A549 (cell line): ENCODE data around the gene CACNG6. TPM values are rescaled to one million over a fixed set of nuclear protein-coding genes. Genes with fewer than 3 reads are reported as not detected.

Experiments used
- BHLHE40 ChIP-seq: IDR thresholded peaks from 2 replicates; pipeline ENCODE4 v1.6.1; 2012; ENCODE audit warnings: low read depth, low read length, inconsistent platforms
- CHD2 ChIP-seq: fragments of 150-350 bp; IDR thresholded peaks from 2 replicates; pipeline ENCODE4 v1.6.1; 2014; ENCODE audit warnings: low read length; ENCODE audit not compliant: partially characterized antibody
- CHD4 ChIP-seq: fragments of 200-600 bp; sonication (generic); IDR thresholded peaks from 2 replicates; pipeline ENCODE4 v1.6.1; 2016; ENCODE audit warnings: antibody characterized with exemption, mild to moderate bottlenecking, borderline replicate concordance
- EHF ChIP-seq: fragments of 250-450 bp; sonication (Bioruptor Pico); IDR thresholded peaks from 2 replicates; pipeline ENCODE4 v1.5.0; 2020; ENCODE audit warnings: mild to moderate bottlenecking
- EP300 ChIP-seq, 2 experiments: fragments of >200 bp; sonication (Bioruptor Twin); formaldehyde crosslinking; IDR thresholded peaks; 2 replicates in 1 of 2; 3 replicates in 1 of 2; pipeline ENCODE4 v1.6.1; 2016 to 2017
- ESRRA ChIP-seq: fragments of 150-350 bp; IDR thresholded peaks from 2 replicates; pipeline ENCODE4 v1.6.1; 2014; ENCODE audit warnings: mild to moderate bottlenecking, low read length, borderline replicate concordance
- GATA3 ChIP-seq: IDR thresholded peaks from 2 replicates; pipeline ENCODE4 v1.6.1; 2012; ENCODE audit warnings: borderline replicate concordance
- HDAC2 ChIP-seq: fragments of 200-600 bp; sonication (generic); IDR thresholded peaks from 2 replicates; pipeline ENCODE4 v1.6.1; 2016
- HOXB5 ChIP-seq: fragments of 250-450 bp; sonication (Bioruptor Pico); IDR thresholded peaks from 2 replicates; pipeline ENCODE4 v1.5.0; 2020; ENCODE audit warnings: mild to moderate bottlenecking, moderate library complexity
- JUN ChIP-seq, 2 experiments: fragments of >200 bp; sonication (Bioruptor Twin); formaldehyde crosslinking; IDR thresholded peaks; 2 replicates in 1 of 2; 3 replicates in 1 of 2; pipeline ENCODE4 v1.6.1; 2016 to 2017
- JUNB ChIP-seq: fragments of >200 bp; sonication (Bioruptor Twin); formaldehyde crosslinking; IDR thresholded peaks from 2 replicates; pipeline ENCODE4 v1.6.1; 2016
- POLR2A ChIP-seq: IDR thresholded peaks from 2 replicates; pipeline ENCODE4 v1.6.1; 2012; ENCODE audit warnings: mild to moderate bottlenecking, low read length
- POLR2AphosphoS2 ChIP-seq: conservative IDR thresholded peaks from 2 replicates; pipeline ENCODE4 v1.6.1; 2012; ENCODE audit warnings: low read length, improper control_type of control experiment, inconsistent platforms
- RARB ChIP-seq: fragments of 250-450 bp; sonication (Bioruptor Pico); IDR thresholded peaks from 2 replicates; pipeline ENCODE4 v1.8.0; 2021; ENCODE audit warnings: mild to moderate bottlenecking, moderate library complexity
- RCOR1 ChIP-seq: fragments of 150-350 bp; IDR thresholded peaks from 2 replicates; pipeline ENCODE4 v1.6.1; 2014; ENCODE audit warnings: antibody characterized with exemption, low read length, low read depth
- SMC3 ChIP-seq: fragments of >200 bp; sonication (Bioruptor Twin); formaldehyde crosslinking; IDR thresholded peaks from 3 replicates; pipeline ENCODE4 v1.6.1; 2018; ENCODE audit warnings: inconsistent platforms
- TFCP2L1 ChIP-seq: fragments of 250-450 bp; sonication (Bioruptor Pico); IDR thresholded peaks from 2 replicates; pipeline ENCODE4 v1.5.0; 2021; ENCODE audit warnings: mild to moderate bottlenecking
- ZNF302 ChIP-seq: fragments of 250-450 bp; sonication (Bioruptor Pico); IDR thresholded peaks from 2 replicates; pipeline ENCODE4 v1.9.0; 2021; ENCODE audit warnings: inconsistent platforms, mild to moderate bottlenecking, moderate library complexity
- ZSCAN20 ChIP-seq: fragments of 250-450 bp; sonication (Bioruptor Pico); IDR thresholded peaks from 2 replicates; pipeline ENCODE4 v1.8.0; 2022; ENCODE audit warnings: mild to moderate bottlenecking, moderate library complexity
- polyA plus RNA-seq, 4 experiments: library from polyadenylated mRNA; depleted of rRNA in 3 of 4; stranded (reverse); fragments of >200 nt; fragmentation: RNase III in 1 of 4; extraction: RNeasy Plus Mini Kit Qiagen cat#74134 plus additional on column Dnase treatment in 1 of 4; gene quantifications; 2 replicates in 3 of 4; 3 replicates in 1 of 4; pipeline ENCODE4 v1.2.3, GENCODE V29; 2011 to 2017
- TF ChIP-seq, protein P1 (sequence below): fragments of 200-600 bp; sonication (generic); IDR thresholded peaks from 2 replicates; pipeline ENCODE4 v1.6.1; 2016; ENCODE audit warnings: antibody characterized with exemption, mild to moderate bottlenecking, moderate library complexity
- TF ChIP-seq, protein P2 (sequence below): fragments of >200 bp; sonication (Bioruptor Twin); formaldehyde crosslinking; IDR thresholded peaks from 2 replicates; pipeline ENCODE4 v1.6.1; 2016
- TF ChIP-seq, protein P3 (sequence below): fragments of 250-450 bp; sonication (Bioruptor Pico); IDR thresholded peaks from 2 replicates; pipeline ENCODE4 v1.5.0; 2020; ENCODE audit warnings: low read depth, mild to moderate bottlenecking, moderate library complexity
- TF ChIP-seq, protein P4 (sequence below): fragments of >200 bp; sonication (Bioruptor Twin); formaldehyde crosslinking; IDR thresholded peaks from 3 replicates; pipeline ENCODE4 v1.5.1; 2016
- TF ChIP-seq, protein P5 (sequence below): fragments of 450-650 bp; IDR thresholded peaks from 2 replicates; pipeline ENCODE4 v1.6.1; 2014; ENCODE audit warnings: antibody characterized with exemption

CACNG6 gene
- polyA plus RNA-seq, 2 of the 4 experiments (the other 2 are of a cell fraction) = 7.3 to 16.2 TPM

DNA sequence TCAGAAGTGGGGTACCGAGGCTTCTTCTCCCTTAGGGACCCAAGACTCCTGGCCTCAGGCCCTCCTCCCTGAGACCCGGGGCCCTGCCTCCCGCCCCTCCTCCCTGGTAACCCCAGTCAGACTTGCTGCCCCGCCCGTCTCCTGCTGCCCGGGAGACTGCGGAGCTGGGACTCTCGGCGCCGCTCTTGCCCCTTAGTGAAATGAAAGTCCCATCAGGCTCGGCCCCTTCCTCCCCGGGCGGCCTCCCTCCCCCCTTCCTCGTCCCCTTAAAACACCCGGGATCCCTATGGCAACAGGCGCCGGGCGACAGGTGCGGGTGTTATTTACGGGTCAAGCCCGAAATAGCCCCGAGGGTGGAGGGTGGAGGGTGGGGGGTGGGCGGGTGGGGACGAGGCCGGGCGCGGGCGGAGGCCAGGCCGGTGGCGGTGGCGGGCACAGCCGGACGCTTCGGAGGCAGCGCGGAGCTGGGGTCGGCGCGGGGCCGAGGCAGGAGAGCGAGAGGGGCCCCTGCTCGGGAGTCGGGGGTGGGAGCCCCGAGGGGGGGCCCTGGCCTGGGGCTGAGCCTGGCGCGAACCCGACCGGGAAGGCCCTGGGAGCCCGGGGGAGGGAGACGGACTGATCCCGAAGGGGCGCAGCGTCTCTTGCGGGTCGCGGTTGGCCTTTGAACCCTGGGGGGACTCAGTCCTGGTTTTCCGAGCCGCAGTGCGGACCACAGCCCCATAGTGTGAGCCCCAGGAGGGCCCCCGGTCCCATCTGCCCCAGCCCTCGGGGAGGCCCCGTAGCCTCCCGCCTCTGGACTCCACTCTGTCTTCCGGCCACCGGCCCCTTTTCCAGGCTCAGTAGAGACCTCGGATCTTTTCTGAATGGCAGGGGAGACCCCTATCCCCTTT lies at the start of gene CACNG6 (continued):
- TF ChIP-seq TFCP2L1 (CRISPR knock-in tag) (peak; percentile 83; the same call in 1 of the 2 replicates), SMC3 (no peak; the same call in 1 of the 3 replicates), RARB (CRISPR knock-in tag) (0 out of 2 replicates have a peak, but pooled peaks have one; percentile 49), ZNF302 (CRISPR knock-in tag) (no peak), HOXB5 (CRISPR knock-in tag) (peak; percentile 83), RCOR1 (no peak), BHLHE40 (no peak), EHF (CRISPR knock-in tag) (peak; percentile 32; the same call in 1 of the 2 replicates), GATA3 (no peak), CHD4 (no peak), ZSCAN20 (CRISPR knock-in tag) (no peak), CHD2 (peak; percentile 12), HDAC2 (no peak), POLR2A (peak; percentile 20; the same call in 1 of the 2 replicates), JUN (IDR thresholded peaks at IDR 0.05) (peak in 1 of 2 experiments; percentile 84; a peak in 3 of 5 replicates), POLR2AphosphoS2 (no peak), ESRRA (no peak), JUNB (no peak), EP300 (IDR thresholded peaks at IDR 0.05) (no peak)
- TF ChIP-seq, protein P1, sequence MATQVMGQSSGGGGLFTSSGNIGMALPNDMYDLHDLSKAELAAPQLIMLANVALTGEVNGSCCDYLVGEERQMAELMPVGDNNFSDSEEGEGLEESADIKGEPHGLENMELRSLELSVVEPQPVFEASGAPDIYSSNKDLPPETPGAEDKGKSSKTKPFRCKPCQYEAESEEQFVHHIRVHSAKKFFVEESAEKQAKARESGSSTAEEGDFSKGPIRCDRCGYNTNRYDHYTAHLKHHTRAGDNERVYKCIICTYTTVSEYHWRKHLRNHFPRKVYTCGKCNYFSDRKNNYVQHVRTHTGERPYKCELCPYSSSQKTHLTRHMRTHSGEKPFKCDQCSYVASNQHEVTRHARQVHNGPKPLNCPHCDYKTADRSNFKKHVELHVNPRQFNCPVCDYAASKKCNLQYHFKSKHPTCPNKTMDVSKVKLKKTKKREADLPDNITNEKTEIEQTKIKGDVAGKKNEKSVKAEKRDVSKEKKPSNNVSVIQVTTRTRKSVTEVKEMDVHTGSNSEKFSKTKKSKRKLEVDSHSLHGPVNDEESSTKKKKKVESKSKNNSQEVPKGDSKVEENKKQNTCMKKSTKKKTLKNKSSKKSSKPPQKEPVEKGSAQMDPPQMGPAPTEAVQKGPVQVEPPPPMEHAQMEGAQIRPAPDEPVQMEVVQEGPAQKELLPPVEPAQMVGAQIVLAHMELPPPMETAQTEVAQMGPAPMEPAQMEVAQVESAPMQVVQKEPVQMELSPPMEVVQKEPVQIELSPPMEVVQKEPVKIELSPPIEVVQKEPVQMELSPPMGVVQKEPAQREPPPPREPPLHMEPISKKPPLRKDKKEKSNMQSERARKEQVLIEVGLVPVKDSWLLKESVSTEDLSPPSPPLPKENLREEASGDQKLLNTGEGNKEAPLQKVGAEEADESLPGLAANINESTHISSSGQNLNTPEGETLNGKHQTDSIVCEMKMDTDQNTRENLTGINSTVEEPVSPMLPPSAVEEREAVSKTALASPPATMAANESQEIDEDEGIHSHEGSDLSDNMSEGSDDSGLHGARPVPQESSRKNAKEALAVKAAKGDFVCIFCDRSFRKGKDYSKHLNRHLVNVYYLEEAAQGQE = no peak
- TF ChIP-seq, protein P2, sequence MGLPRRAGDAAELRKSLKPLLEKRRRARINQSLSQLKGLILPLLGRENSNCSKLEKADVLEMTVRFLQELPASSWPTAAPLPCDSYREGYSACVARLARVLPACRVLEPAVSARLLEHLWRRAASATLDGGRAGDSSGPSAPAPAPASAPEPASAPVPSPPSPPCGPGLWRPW = no peak
- TF ChIP-seq, protein P3, sequence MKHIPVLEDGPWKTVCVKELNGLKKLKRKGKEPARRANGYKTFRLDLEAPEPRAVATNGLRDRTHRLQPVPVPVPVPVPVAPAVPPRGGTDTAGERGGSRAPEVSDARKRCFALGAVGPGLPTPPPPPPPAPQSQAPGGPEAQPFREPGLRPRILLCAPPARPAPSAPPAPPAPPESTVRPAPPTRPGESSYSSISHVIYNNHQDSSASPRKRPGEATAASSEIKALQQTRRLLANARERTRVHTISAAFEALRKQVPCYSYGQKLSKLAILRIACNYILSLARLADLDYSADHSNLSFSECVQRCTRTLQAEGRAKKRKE (CRISPR knock-in tag) = no peak
- TF ChIP-seq, protein P4, sequence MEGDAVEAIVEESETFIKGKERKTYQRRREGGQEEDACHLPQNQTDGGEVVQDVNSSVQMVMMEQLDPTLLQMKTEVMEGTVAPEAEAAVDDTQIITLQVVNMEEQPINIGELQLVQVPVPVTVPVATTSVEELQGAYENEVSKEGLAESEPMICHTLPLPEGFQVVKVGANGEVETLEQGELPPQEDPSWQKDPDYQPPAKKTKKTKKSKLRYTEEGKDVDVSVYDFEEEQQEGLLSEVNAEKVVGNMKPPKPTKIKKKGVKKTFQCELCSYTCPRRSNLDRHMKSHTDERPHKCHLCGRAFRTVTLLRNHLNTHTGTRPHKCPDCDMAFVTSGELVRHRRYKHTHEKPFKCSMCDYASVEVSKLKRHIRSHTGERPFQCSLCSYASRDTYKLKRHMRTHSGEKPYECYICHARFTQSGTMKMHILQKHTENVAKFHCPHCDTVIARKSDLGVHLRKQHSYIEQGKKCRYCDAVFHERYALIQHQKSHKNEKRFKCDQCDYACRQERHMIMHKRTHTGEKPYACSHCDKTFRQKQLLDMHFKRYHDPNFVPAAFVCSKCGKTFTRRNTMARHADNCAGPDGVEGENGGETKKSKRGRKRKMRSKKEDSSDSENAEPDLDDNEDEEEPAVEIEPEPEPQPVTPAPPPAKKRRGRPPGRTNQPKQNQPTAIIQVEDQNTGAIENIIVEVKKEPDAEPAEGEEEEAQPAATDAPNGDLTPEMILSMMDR = no peak
- TF ChIP-seq, protein P5, sequence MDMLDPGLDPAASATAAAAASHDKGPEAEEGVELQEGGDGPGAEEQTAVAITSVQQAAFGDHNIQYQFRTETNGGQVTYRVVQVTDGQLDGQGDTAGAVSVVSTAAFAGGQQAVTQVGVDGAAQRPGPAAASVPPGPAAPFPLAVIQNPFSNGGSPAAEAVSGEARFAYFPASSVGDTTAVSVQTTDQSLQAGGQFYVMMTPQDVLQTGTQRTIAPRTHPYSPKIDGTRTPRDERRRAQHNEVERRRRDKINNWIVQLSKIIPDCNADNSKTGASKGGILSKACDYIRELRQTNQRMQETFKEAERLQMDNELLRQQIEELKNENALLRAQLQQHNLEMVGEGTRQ = no peak
